ENCODE measurements around the gene FUT8. TPM values are rescaled to one million over a fixed set of nuclear protein-coding genes. Genes with fewer than 3 reads are reported as not detected.
A peak's percentile ranks its signal among the peaks of the same experiment; 100 is the strongest.

The FUT8 gene
- total RNA-seq, 2 donors from 2014 or later: 9.5 to 13.5 TPM

DNA sequence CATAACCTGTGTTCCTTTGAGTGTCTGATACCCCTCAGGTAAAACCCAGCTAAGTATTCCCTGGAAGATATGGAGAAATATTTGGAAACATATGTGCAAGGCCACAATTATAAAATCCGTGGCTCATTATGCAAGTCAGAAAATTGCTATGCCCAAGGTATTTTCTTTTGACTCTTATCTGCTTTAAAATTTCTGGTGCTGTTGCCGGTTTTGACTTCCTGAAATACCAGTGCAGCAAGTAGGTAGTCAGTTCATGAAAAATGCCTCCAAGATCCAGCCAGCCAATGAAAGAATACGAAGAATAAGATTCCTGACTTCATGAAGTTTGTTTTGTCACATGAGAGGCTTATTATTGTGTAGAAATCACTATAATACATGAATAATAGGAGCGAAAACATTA, 20.2 kb upstream of the FUT8 start:
- Histone ChIP-seq H3K9me3 (peaks cover 0 to 15% of the 10 kb centered on the region in 2 donors), H3K36me3 (no peaks in the 10 kb centered on the region), H3K4me3 (no peak overlapping the region), H3K27me3 (no peaks in the 10 kb centered on the region), H3K27ac (no peak overlapping the region), H3K4me1 (no peaks in the 10 kb centered on the region)
- no peak for TF ChIP-seq CTCF (IDR thresholded peaks at IDR 0.05)
- no peak for DNase-seq (ENCODE audit: low spot score)

DNA sequence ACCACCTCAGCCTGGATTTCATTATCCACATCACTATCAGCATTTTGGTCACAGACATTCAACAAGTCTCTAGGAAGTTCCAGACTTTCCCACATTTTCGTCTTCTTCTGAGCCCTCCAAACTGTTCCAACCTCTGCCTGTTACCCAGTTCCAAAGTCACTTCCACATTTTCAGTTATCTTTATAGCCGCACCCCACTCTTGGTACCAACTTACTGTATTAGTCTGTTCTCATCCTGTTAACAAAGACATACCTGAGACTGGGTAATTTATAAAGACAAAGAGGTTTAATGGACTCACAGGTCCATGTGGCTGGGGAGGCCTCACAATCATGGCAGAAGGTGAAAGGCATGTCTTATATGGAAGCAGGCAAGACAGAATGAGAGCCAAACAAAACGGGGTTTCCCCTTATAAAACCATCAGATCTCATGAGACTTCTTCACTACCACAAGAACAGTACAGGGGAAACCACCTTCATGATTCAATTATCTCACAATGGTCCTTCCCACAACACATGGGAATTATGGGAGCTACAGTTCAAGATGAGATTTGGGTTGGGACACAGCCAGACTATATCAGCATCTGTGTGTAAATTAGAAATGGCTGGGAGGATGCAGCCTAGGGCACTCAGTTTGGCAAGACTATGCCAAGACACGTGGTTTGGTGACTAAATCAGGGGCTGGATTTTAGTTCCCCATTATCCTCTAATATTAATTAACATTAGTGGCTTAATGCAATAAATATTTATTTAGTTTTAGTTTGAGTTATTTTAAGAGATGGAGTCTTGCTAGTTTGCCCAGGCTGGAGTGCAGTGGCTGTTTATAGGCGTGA, 16.2 kb upstream of the FUT8 start:
- DNase-seq (ENCODE audit: low spot score): no peak
- no peak for TF ChIP-seq CTCF (IDR thresholded peaks at IDR 0.05)
- Histone ChIP-seq H3K4me1 (no peaks in the 10 kb centered on the region), H3K27ac (no peak overlapping the region), H3K36me3 (no peaks in the 10 kb centered on the region), H3K27me3 (no peaks in the 10 kb centered on the region), H3K4me3 (no peak overlapping the region), H3K9me3 (peaks cover 0 to 15% of the 10 kb centered on the region in 2 donors)

DNA sequence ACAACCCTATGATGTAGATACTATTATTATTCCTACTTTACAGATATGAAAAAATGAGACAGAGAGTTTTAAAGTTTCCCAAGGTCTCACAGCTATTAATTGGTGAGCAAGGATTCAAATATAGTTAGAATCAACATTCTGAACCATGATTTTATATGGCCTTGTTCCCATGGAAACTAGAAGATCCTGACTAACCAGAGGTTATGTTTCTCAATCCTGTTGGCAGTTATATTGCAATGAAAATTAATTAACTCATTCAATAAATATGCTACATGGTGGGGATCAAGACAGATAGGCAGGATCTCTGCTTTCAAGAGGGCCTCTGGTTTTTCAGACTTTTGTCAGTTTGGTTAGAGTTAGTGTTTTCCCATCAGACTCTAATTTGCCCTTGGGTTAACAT, 9.3 kb upstream of the FUT8 start:
- no peaks in the 10 kb centered on the region for H3K4me1 ChIP-seq
- TF ChIP-seq CTCF (IDR thresholded peaks at IDR 0.05): no peak
- no peaks in the 10 kb centered on the region for H3K36me3 ChIP-seq
- no peaks in the 10 kb centered on the region for H3K9me3 ChIP-seq
- no peak overlapping the region for H3K4me3 ChIP-seq
- no peaks in the 10 kb centered on the region for H3K27me3 ChIP-seq
- DNase-seq (ENCODE audit: low spot score): no peak
- H3K27ac ChIP-seq: no peak overlapping the region

DNA sequence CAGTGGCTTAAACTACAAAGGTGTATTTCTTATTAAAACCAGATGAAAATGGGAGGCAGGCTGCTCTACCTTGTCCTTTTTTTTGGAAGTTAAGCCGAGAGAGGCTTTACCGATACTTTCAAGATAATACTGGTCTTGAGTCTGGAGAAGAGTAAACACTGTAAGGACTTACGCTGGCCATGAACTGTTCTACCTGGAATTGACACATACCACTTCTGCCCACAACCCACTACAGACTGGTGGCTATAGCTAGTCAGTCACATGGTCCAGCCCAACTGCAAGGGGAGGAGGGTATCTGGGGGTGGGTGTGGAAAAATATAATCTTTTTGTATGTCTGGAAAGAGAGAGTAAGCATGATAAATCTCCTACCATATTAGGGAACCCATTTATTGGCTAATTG, 4.4 kb upstream of the FUT8 start:
- no peaks in the 10 kb centered on the region for H3K27me3 ChIP-seq
- no peak for TF ChIP-seq CTCF (IDR thresholded peaks at IDR 0.05)
- H3K36me3 ChIP-seq: no peaks in the 10 kb centered on the region
- no peak overlapping the region for H3K27ac ChIP-seq
- no peak for DNase-seq (ENCODE audit: low spot score)
- no peaks in the 10 kb centered on the region for H3K9me3 ChIP-seq
- H3K4me3 ChIP-seq: no peak overlapping the region
- peaks cover 0 to 4% of the 10 kb centered on the region in 2 donors for H3K4me1 ChIP-seq

DNA sequence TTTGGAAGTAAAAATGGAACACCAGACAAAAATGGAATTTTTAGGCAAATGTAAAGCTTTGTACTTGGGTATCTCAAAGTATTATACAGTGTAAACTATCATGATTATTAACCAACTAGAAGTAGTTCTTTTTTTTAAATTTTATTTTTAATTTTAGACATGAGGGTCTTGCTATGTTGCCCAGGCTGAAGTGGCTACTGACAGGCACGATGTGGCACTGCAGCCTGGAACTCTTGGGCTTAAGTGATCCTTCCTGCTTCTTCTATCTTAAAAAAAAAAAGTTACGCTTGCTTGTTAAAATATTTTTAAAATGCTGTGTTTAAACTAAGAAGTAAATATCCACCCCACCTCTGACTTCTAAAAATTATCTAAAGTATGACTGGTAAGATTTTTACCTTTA, 1.9 kb upstream of the FUT8 start:
- Histone ChIP-seq H3K9me3 (no peaks in the 10 kb centered on the region), H3K4me1 (peaks cover 0 to 12% of the 10 kb centered on the region in 2 donors), H3K4me3 (no peak overlapping the region), H3K27me3 (no peaks in the 10 kb centered on the region), H3K36me3 (no peaks in the 10 kb centered on the region), H3K27ac (no peak overlapping the region)
- TF ChIP-seq CTCF (IDR thresholded peaks at IDR 0.05): no peak
- no peak for DNase-seq (ENCODE audit: low spot score)

DNA sequence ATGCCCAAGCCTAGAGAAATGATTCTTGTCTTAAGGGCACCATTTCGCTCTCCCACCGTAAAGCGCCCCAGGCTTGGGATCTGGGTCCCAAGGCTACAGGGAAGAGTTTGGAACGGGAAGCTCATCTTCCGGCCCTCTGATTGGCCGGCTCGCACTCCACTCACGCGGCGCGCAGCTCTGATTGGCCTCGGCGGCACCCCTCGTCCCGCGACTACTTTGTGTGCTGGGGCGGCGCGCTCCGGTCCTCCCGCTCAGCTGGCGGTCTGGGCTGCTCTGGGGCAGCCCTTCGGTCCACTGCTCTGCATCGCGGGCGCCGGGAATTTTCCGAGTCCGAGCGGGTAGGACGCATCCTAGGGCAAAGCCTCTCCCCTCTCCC, 886 bp upstream of the FUT8 start:
- peak; percentile 95 for DNase-seq (ENCODE audit: low spot score)
- Histone ChIP-seq H3K4me3 (peak overlapping the region; percentile 70 to 95), H3K9me3 (no peaks in the 10 kb centered on the region), H3K27ac (peak overlapping the region; percentile 93 to 95), H3K27me3 (no peaks in the 10 kb centered on the region), H3K36me3 (no peaks in the 10 kb centered on the region), H3K4me1 (peaks cover 0 to 12% of the 10 kb centered on the region in 2 donors)
- no peak for TF ChIP-seq CTCF (IDR thresholded peaks at IDR 0.05)
